Lower leg skin (tissue), 3 donors: Measurements from ENCODE around the gene COL4A2.

Source experiments
- CTCF ChIP-seq, 3 donors: fragments of 450-650 bp; IDR thresholded peaks; one replicate each; pipeline ENCODE4 v1.5.1; 2016; ENCODE audit warnings: antibody characterized with exemption in 3 of 3, mild to moderate bottlenecking in 3 of 3, moderate library complexity in 2 of 3
- POLR2A ChIP-seq, 2 donors: fragments of 450-650 bp; IDR thresholded peaks; one replicate each; pipeline ENCODE4 v1.6.1; 2016 to 2017; ENCODE audit warnings: antibody characterized with exemption in 2 of 2, mild to moderate bottlenecking in 1 of 2, moderate library complexity in 1 of 2

GRCh38 chr13:110278859-110279258 lies 28.2 kb upstream of the COL4A2 start:
- TF ChIP-seq CTCF (IDR thresholded peaks at IDR 0.05) = no peak
- no peak for TF ChIP-seq POLR2A (IDR thresholded peaks at IDR 0.05)
